C1 segment of cervical spinal cord (tissue), 14 donors: ENCODE results near the gene REEP3.

Experiments used
- DNase-seq, 14 donors: peaks; one replicate each; lab custom pipeline; 2025; lab: John Stamatoyannopoulos, UW

REEP3 gene

GRCh38 chr10:63587191-63587590 lies 66.0 kb downstream of the REEP3 start:
- DNase-seq = peak in 1 of 14 donors; percentile 65

GRCh38 chr10:63588436-63589167 lies 67.4 kb downstream of the REEP3 start:
- peak in 1 of 14 donors; percentile 60 for DNase-seq

GRCh38 chr10:63591600-63592379 lies 70.6 kb downstream of the REEP3 start:
- peak in 1 of 14 donors; percentile 47 for DNase-seq

GRCh38 chr10:63593576-63593975 lies 72.4 kb downstream of the REEP3 start:
- DNase-seq = peak in 1 of 14 donors; percentile 76

GRCh38 chr10:63595072-63595471 lies 73.9 kb downstream of the REEP3 start:
- no peak for DNase-seq

- DNase-seq = no peak
Measured at GRCh38 chr10:63596924-63597323, 75.7 kb downstream of the REEP3 start.

GRCh38 chr10:63600540-63600939 lies 79.3 kb downstream of the REEP3 start:
- no peak for DNase-seq

- no peak for DNase-seq
Measured at GRCh38 chr10:63603709-63604445, 82.7 kb downstream of the REEP3 start.

GRCh38 chr10:63605197-63605967 lies 84.2 kb downstream of the REEP3 start:
- peak in 3 of 14 donors; percentile 17 to 38 (median 25) for DNase-seq

- DNase-seq = no peak
Measured at GRCh38 chr10:63608511-63608910, 87.3 kb downstream of the REEP3 start.

GRCh38 chr10:63611078-63611477 lies 89.9 kb downstream of the REEP3 start:
- DNase-seq = no peak

GRCh38 chr10:63614371-63614891 lies 93.2 kb downstream of the REEP3 start:
- DNase-seq = peak in 1 of 14 donors; percentile 16

- no peak for DNase-seq
Measured at GRCh38 chr10:63618552-63618951, 97.4 kb downstream of the REEP3 start.

GRCh38 chr10:63619426-63619825 lies 98.2 kb downstream of the REEP3 start:
- DNase-seq = no peak

- DNase-seq = no peak
Measured at GRCh38 chr10:63622097-63622496, 100.9 kb downstream of the REEP3 start.

- DNase-seq = no peak
Measured at GRCh38 chr10:63624701-63625100, 103.5 kb downstream of the REEP3 start.

GRCh38 chr10:63627396-63627795 lies 106.2 kb downstream of the REEP3 start:
- DNase-seq = no peak

- no peak for DNase-seq
Measured at GRCh38 chr10:63627881-63628296, 106.7 kb downstream of the REEP3 start.

- peak in 12 of 14 donors; percentile 33 to 78 (median 53) for DNase-seq
Measured at GRCh38 chr10:63628526-63629362, 107.5 kb downstream of the REEP3 start.
